ENCODE measurements around the gene TMPRSS5. TPM values are rescaled to one million over a fixed set of nuclear protein-coding genes. Genes with fewer than 3 reads are reported as not detected.
A peak's percentile ranks its signal among the peaks of the same experiment; 100 is the strongest.

TMPRSS5 gene
- total RNA-seq, 4 donors from 2014 or later: 0.26 to 0.83 (median 0.37) TPM

GRCh38 chr11:113730887-113731726, 25.0 kb upstream of the TMPRSS5 start:
- peaks cover 3 to 35% (median 35%) of the 10 kb centered on the region in 4 donors for H3K36me3 ChIP-seq
- TF ChIP-seq, protein P1, sequence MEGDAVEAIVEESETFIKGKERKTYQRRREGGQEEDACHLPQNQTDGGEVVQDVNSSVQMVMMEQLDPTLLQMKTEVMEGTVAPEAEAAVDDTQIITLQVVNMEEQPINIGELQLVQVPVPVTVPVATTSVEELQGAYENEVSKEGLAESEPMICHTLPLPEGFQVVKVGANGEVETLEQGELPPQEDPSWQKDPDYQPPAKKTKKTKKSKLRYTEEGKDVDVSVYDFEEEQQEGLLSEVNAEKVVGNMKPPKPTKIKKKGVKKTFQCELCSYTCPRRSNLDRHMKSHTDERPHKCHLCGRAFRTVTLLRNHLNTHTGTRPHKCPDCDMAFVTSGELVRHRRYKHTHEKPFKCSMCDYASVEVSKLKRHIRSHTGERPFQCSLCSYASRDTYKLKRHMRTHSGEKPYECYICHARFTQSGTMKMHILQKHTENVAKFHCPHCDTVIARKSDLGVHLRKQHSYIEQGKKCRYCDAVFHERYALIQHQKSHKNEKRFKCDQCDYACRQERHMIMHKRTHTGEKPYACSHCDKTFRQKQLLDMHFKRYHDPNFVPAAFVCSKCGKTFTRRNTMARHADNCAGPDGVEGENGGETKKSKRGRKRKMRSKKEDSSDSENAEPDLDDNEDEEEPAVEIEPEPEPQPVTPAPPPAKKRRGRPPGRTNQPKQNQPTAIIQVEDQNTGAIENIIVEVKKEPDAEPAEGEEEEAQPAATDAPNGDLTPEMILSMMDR (IDR thresholded peaks at IDR 0.05): peak; percentile 60 to 65 (median 60)
- TF ChIP-seq EP300 (IDR thresholded peaks at IDR 0.05): no peak
- TF ChIP-seq POLR2AphosphoS5 (IDR thresholded peaks at IDR 0.05): no peak
- no peak for TF ChIP-seq POLR2A (IDR thresholded peaks at IDR 0.05; ENCODE audit: low read depth)
- WGBS: 38% methylated on average over 4 of the region's 4 CpGs
- H3K27ac ChIP-seq (replicated peaks in 1 of 4): no peak overlapping the region
- no peaks in the 10 kb centered on the region for H3K27me3 ChIP-seq
- intact Hi-C loops (cut with DNase I): loop anchor here (2.0 to 10.0 kb wide), 2 partner anchors 196 to 426 kb away; no protein-coding TSS in a partner anchor
- H3K4me1 ChIP-seq: peaks cover 0 to 9% (median 0%) of the 10 kb centered on the region in 4 donors
- H3K4me3 ChIP-seq: no peak overlapping the region
- DNase-seq (ENCODE audit: extremely low spot score): no peak
- no peaks in the 10 kb centered on the region for H3K9me3 ChIP-seq

GRCh38 chr11:113729456-113729855, 23.3 kb upstream of the TMPRSS5 start:
- WGBS: 83% methylated on average over 5 of the region's 5 CpGs
- no peak for TF ChIP-seq POLR2AphosphoS5 (IDR thresholded peaks at IDR 0.05)
- TF ChIP-seq POLR2A (IDR thresholded peaks at IDR 0.05; ENCODE audit: low read depth): no peak
- TF ChIP-seq EP300 (IDR thresholded peaks at IDR 0.05): no peak
- TF ChIP-seq, protein P1 (IDR thresholded peaks at IDR 0.05): no peak
- DNase-seq (ENCODE audit: extremely low spot score): no peak
- Histone ChIP-seq H3K27me3 (no peaks in the 10 kb centered on the region), H3K4me1 (peaks cover 0 to 9% (median under 1%) of the 10 kb centered on the region in 4 donors), H3K27ac (replicated peaks in 1 of 4) (no peak overlapping the region), H3K36me3 (peaks cover 3 to 22% (median 20%) of the 10 kb centered on the region in 4 donors), H3K4me3 (no peak overlapping the region), H3K9me3 (no peaks in the 10 kb centered on the region)
- intact Hi-C loops (cut with DNase I): no loop called here

- no peak for DNase-seq (ENCODE audit: extremely low spot score)
- Histone ChIP-seq H3K36me3 (peaks cover 3 to 17% (median 14%) of the 10 kb centered on the region in 4 donors), H3K4me3 (no peak overlapping the region), H3K27me3 (no peaks in the 10 kb centered on the region), H3K4me1 (peaks cover 0 to 13% (median 7%) of the 10 kb centered on the region in 4 donors), H3K9me3 (no peaks in the 10 kb centered on the region), H3K27ac (replicated peaks in 1 of 4) (no peak overlapping the region)
- TF ChIP-seq POLR2A (IDR thresholded peaks at IDR 0.05; ENCODE audit: low read depth): no peak
- no peak for TF ChIP-seq EP300 (IDR thresholded peaks at IDR 0.05)
- TF ChIP-seq, protein P1 (IDR thresholded peaks at IDR 0.05): no peak
- no peak for TF ChIP-seq POLR2AphosphoS5 (IDR thresholded peaks at IDR 0.05)
- intact Hi-C loops (cut with DNase I): no loop called here
- WGBS: 78% methylated on average over 3 of the region's 3 CpGs
Measured at GRCh38 chr11:113728814-113729213, 22.7 kb upstream of the TMPRSS5 start.

DNA sequence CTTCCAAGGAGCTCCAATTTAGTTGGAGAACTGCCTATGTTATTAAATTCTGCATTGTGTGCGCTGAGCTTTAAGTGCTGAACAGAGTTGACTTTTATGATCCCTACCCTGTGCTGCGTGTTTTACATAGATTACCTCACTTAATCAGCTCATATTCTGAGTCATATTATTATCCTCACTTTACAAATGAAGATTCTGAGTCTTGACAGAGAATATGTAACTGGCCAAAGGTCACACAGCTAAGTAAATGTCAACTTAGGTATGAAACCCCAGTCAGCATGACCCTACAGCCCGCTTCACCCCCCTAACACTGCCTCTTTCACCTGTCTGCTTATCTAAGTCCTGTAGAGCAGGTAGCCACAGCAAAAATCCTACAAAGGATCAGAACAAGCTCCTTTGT, 19.8 kb upstream of the TMPRSS5 start:
- Histone ChIP-seq H3K27me3 (no peaks in the 10 kb centered on the region), H3K9me3 (no peaks in the 10 kb centered on the region), H3K27ac (replicated peaks in 1 of 4) (no peak overlapping the region), H3K36me3 (peaks cover 0 to 4% (median 2%) of the 10 kb centered on the region in 4 donors), H3K4me3 (no peak overlapping the region), H3K4me1 (peaks cover 0 to 8% (median 6%) of the 10 kb centered on the region in 4 donors)
- DNase-seq (ENCODE audit: extremely low spot score): no peak
- WGBS: 98% methylated on average over 3 of the region's 3 CpGs
- TF ChIP-seq EP300 (IDR thresholded peaks at IDR 0.05) (no peak), POLR2AphosphoS5 (IDR thresholded peaks at IDR 0.05) (no peak), POLR2A (IDR thresholded peaks at IDR 0.05; ENCODE audit: low read depth) (no peak)
- TF ChIP-seq, protein P1 (IDR thresholded peaks at IDR 0.05): no peak
- intact Hi-C loops (cut with DNase I): no loop called here

All from esophagus muscularis mucosa (tissue), 4 donors.